Measurements from ENCODE around the gene NPC1.

NPC1 gene

GRCh38 chr18:23503038-23503962 lies 83.0 kb downstream of the NPC1 start, which contains the start of gene RMC1:
Gene RMC1 (plus strand): TSS chr18:23503511. CDS start chr18:23503619, 108 bp downstream.
- Histone ChIP-seq H3K27me3 (ENCODE audit: insufficient read depth, low read depth, severe bottlenecking) (no peaks in the 10 kb centered on the region), H3K27ac (peak within 1 kb of the TSS; percentile 79), H3K4me3 (ENCODE audit: low read depth, low read length) (peak within 1 kb of the TSS; percentile 89), H3K9me3 (ENCODE audit: severe bottlenecking) (no peaks in the 10 kb centered on the region), H3K36me3 (peaks cover 19% of the 10 kb centered on the region; the same call in 1 of the 2 replicates)
- TF ChIP-seq, protein P1, sequence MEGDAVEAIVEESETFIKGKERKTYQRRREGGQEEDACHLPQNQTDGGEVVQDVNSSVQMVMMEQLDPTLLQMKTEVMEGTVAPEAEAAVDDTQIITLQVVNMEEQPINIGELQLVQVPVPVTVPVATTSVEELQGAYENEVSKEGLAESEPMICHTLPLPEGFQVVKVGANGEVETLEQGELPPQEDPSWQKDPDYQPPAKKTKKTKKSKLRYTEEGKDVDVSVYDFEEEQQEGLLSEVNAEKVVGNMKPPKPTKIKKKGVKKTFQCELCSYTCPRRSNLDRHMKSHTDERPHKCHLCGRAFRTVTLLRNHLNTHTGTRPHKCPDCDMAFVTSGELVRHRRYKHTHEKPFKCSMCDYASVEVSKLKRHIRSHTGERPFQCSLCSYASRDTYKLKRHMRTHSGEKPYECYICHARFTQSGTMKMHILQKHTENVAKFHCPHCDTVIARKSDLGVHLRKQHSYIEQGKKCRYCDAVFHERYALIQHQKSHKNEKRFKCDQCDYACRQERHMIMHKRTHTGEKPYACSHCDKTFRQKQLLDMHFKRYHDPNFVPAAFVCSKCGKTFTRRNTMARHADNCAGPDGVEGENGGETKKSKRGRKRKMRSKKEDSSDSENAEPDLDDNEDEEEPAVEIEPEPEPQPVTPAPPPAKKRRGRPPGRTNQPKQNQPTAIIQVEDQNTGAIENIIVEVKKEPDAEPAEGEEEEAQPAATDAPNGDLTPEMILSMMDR (IDR thresholded peaks at IDR 0.05; ENCODE audit: low read depth, low read length), result peak; percentile 31
- peak; percentile 95 for DNase-seq

GRCh38 chr18:23502516-23503037 lies 83.7 kb downstream of the NPC1 start:
- peak overlapping the region; percentile 89 for H3K4me3 ChIP-seq (ENCODE audit: low read depth, low read length)
- H3K27ac ChIP-seq, result peak overlapping the region; percentile 79
- H3K36me3 ChIP-seq, result peaks cover 13% of the 10 kb centered on the region; the same call in 1 of the 2 replicates
- no peaks in the 10 kb centered on the region for H3K9me3 ChIP-seq (ENCODE audit: severe bottlenecking)
- no peak for DNase-seq
- TF ChIP-seq, protein P1 (IDR thresholded peaks at IDR 0.05; ENCODE audit: low read depth, low read length), result no peak
- H3K27me3 ChIP-seq (ENCODE audit: insufficient read depth, low read depth, severe bottlenecking), result no peaks in the 10 kb centered on the region

- Histone ChIP-seq H3K27me3 (ENCODE audit: insufficient read depth, low read depth, severe bottlenecking) (no peaks in the 10 kb centered on the region), H3K4me3 (ENCODE audit: low read depth, low read length) (no peak overlapping the region), H3K36me3 (peaks cover 5% of the 10 kb centered on the region; the same call in 1 of the 2 replicates), H3K27ac (no peak overlapping the region), H3K9me3 (ENCODE audit: severe bottlenecking) (no peaks in the 10 kb centered on the region)
- DNase-seq, result no peak
- TF ChIP-seq, protein P1 (IDR thresholded peaks at IDR 0.05; ENCODE audit: low read depth, low read length), result no peak
These were observed 84.7 kb downstream of the NPC1 start for GRCh38 chr18:23501626-23502025.

DNA sequence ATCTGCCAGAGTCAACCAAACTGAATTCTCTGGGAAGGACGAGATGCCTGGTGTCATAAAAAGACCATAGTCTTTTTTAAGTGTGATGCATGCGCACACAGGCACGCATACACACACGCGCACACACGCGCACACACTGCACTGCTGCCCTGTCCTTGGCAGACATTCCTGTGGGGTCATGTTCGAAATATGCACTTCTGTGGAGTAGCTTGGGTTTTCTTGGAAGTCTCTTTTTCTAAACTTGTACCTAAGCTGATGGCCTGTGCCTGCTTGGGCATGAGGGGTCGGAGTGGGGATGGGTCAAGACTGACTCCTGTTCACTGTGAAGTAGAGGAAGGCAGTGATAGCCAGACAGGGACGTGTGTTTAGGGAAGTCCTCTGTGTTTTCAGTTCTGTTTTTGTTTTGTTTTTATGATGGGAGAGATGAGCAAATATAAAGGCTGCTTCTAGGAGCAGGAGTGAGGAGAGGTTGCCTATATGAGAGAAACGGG lies 87.0 kb downstream of the NPC1 start:
- no peak for DNase-seq
- Histone ChIP-seq H3K27ac (no peak overlapping the region), H3K9me3 (ENCODE audit: severe bottlenecking) (no peaks in the 10 kb centered on the region), H3K27me3 (ENCODE audit: insufficient read depth, low read depth, severe bottlenecking) (no peaks in the 10 kb centered on the region), H3K36me3 (no peaks in the 10 kb centered on the region; the same call in 1 of the 2 replicates), H3K4me3 (ENCODE audit: low read depth, low read length) (no peak overlapping the region)
- TF ChIP-seq, protein P1 (IDR thresholded peaks at IDR 0.05; ENCODE audit: low read depth, low read length), result no peak

GRCh38 chr18:23498877-23499276 lies 87.4 kb downstream of the NPC1 start:
- peak; percentile 80 for DNase-seq
- TF ChIP-seq, protein P1 (IDR thresholded peaks at IDR 0.05; ENCODE audit: low read depth, low read length), result peak; percentile 91
- H3K4me3 ChIP-seq (ENCODE audit: low read depth, low read length), result no peak overlapping the region
- no peak overlapping the region for H3K27ac ChIP-seq
- no peaks in the 10 kb centered on the region for H3K36me3 ChIP-seq
- H3K27me3 ChIP-seq (ENCODE audit: insufficient read depth, low read depth, severe bottlenecking), result no peaks in the 10 kb centered on the region
- no peaks in the 10 kb centered on the region for H3K9me3 ChIP-seq (ENCODE audit: severe bottlenecking)
